NCI-H1930 (cell line): ENCODE measurements around the gene TNXB.
"Not testable (repeated sequence)": the region's sequence is repeated elsewhere in the genome, so short reads cannot be mapped to it uniquely, and the experiment has no call there.

ENCODE experiments used
- DNase-seq, 2 experiments: peaks; one replicate each; lab custom pipeline; 2025; lab: John Stamatoyannopoulos, UW

TNXB gene

DNA sequence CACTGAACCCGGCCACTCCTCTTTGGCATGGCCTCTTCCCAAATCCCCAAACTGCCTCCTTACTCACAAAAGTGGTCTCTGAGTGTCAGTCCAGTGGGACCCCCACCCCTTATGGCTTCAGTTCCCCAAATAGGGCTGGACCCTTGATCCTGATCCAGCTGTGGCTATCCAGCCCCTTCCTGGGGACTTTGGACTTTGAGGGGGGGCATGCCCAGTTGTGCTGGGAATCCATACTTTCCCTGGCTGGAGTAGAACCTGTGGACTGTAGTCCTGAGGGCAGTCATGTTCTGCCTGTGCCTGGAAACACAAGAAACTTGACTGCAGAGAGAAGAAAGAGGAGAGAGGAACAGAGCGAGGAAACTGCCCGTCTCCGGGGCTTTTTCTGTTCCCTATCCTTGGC, 104.7 kb downstream of the TNXB start:
- not testable (repeated sequence) for DNase-seq

GRCh38 chr6:32003301-32003700, 105.8 kb downstream of the TNXB start:
- not testable (repeated sequence) for DNase-seq

DNA sequence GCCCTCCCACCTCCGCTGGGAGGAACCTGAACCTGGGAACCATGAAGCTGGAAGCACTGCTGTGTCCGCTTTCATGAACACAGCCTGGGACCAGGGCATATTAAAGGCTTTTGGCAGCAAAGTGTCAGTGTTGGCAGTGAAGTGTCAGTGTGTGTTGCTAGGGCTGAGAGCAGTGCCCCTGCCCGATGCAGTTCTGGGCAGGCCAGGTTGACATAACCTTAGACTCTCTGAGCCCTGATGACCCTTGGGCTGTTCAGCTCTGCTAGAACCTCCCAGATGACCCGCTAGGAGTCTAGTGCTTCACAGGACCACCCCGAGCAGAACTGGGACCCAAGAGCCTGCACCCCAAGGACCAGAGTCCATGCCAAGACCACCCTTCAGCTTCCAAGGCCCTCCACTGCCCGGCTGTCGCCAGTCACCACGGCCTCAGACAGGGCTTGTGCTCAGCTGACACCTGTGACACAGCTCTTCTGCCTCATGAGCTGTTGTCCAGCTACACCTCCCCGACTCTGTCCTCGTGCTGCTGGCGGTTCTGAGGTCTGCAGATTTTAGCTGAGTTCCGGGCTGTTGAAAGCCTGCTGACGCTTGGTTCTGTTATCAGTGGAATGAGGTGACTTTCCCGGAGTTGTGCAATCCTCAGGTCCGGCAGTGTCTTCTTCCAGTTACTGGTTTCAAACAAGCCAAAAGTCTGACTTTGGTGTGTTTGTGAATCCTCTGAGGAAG, 106.4 kb downstream of the TNXB start:
- DNase-seq: not testable (repeated sequence)

GRCh38 chr6:31996385-31996784, 112.8 kb downstream of the TNXB start:
- DNase-seq: not testable (repeated sequence)

- DNase-seq: not testable (repeated sequence)
These were observed 114.7 kb downstream of the TNXB start for GRCh38 chr6:31994421-31994820.
